22Rv1 (cell line): ENCODE data around the gene PLA2G2F.

Source experiments
- ZFX ChIP-seq: fragments of 450-650 bp; IDR thresholded peaks from 2 replicates; pipeline ENCODE4 v1.6.1; 2017; ENCODE audit warnings: antibody characterized with exemption, borderline replicate concordance
- TF ChIP-seq, protein P1 (sequence below): fragments of 450-650 bp; IDR thresholded peaks from 2 replicates; pipeline ENCODE4 v1.5.1; 2017; ENCODE audit warnings: mild to moderate bottlenecking

DNA sequence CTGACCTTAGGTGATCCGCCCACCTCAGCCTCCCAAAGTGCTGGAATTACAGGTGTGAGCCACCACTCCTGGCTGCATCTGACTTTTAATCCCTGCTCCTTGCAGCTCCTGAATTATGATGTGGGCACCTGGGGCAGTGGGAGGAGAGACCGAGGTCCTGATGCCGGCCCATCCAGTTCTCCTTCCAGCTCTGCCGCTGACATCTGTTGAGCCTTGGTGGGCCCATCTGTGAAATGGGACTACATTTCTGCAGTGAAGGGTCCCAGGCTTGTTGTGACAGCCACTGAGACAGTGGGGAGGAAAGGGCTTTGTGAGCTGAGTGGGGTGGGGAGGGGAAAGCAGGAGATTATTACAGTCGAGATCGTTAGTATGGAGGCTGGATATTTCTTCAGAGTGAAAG lies 11.8 kb downstream of the PLA2G2F start:
- TF ChIP-seq, protein P1, sequence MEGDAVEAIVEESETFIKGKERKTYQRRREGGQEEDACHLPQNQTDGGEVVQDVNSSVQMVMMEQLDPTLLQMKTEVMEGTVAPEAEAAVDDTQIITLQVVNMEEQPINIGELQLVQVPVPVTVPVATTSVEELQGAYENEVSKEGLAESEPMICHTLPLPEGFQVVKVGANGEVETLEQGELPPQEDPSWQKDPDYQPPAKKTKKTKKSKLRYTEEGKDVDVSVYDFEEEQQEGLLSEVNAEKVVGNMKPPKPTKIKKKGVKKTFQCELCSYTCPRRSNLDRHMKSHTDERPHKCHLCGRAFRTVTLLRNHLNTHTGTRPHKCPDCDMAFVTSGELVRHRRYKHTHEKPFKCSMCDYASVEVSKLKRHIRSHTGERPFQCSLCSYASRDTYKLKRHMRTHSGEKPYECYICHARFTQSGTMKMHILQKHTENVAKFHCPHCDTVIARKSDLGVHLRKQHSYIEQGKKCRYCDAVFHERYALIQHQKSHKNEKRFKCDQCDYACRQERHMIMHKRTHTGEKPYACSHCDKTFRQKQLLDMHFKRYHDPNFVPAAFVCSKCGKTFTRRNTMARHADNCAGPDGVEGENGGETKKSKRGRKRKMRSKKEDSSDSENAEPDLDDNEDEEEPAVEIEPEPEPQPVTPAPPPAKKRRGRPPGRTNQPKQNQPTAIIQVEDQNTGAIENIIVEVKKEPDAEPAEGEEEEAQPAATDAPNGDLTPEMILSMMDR = no peak
- TF ChIP-seq ZFX = no peak
